OCI-LY7 (cell line): ENCODE measurements around the gene GNLY. TPM values are rescaled to one million over a fixed set of nuclear protein-coding genes. Genes with fewer than 3 reads are reported as not detected.

Source experiments
- BruUV-seq: library from RNA; stranded (reverse); fragments of 400-500 nt; replicated peaks from 2 replicates; lab custom pipeline; 2021; lab: Mats Ljungman, UMichigan
- CTCF ChIA-PET: fragments of 300-600 bp; sonication (Branson Sonifier 250); formaldehyde crosslinking; loops from one replicate; lab custom pipeline; 2022; ENCODE audit warnings: antibody characterized with exemption; ENCODE audit not compliant: unreplicated experiment; lab: Charles Lee
- POLR2A ChIA-PET: fragments of 300-600 bp; sonication (Branson Sonifier 250); formaldehyde crosslinking; loops from one replicate; lab custom pipeline; 2022; ENCODE audit warnings: antibody characterized with exemption; lab: Charles Lee
- DNase-seq: peaks from one replicate; pipeline ENCODE4 v3.0.0-alpha.2; 2015; ENCODE audit warnings: low spot score
- H2AFZ ChIP-seq: fragments of 200-600 bp; sonication (generic), shearing (Covaris generic); 2 replicates; pipeline ENCODE4 v1.6.1; 2014; ENCODE audit warnings: mild to moderate bottlenecking, antibody characterized with exemption, low read length, moderate library complexity
- H3K27ac ChIP-seq: fragments of 200-600 bp; sonication (generic); 2 replicates; pipeline ENCODE4 v1.5.1; 2014; ENCODE audit warnings: mixed run types, low read depth, mild to moderate bottlenecking, moderate library complexity, low read length, inconsistent platforms; ENCODE audit not compliant: poor library complexity, severe bottlenecking
- H3K36me3 ChIP-seq: fragments of 200-600 bp; sonication (generic); 2 replicates; pipeline ENCODE4 v1.6.1; 2014; ENCODE audit warnings: mild to moderate bottlenecking, antibody characterized with exemption, low read length, moderate library complexity, mixed read lengths; ENCODE audit not compliant: insufficient read depth
- H3K4me1 ChIP-seq: fragments of 200-600 bp; sonication (generic); 2 replicates; pipeline ENCODE4 v1.5.1; 2014; ENCODE audit warnings: mild to moderate bottlenecking, low read length; ENCODE audit not compliant: insufficient read depth, poor library complexity, severe bottlenecking
- H3K4me2 ChIP-seq: fragments of 200-600 bp; sonication (generic); 2 replicates; pipeline ENCODE4 v1.6.1; 2014; ENCODE audit warnings: mild to moderate bottlenecking, low read length
- H3K4me3 ChIP-seq: fragments of 200-600 bp; sonication (generic); 2 replicates; pipeline ENCODE4 v1.5.1; 2014; ENCODE audit warnings: mild to moderate bottlenecking, low read depth, low read length; ENCODE audit not compliant: poor library complexity, severe bottlenecking
- H3K79me2 ChIP-seq: fragments of 200-600 bp; sonication (generic); 2 replicates; pipeline ENCODE4 v1.6.1; 2016; ENCODE audit warnings: low read depth, mild to moderate bottlenecking, low read length, moderate library complexity, mixed read lengths; ENCODE audit not compliant: insufficient read depth
- H3K9me2 ChIP-seq: fragments of 200-600 bp; sonication (generic); 2 replicates; pipeline ENCODE4 v1.6.1; 2016; ENCODE audit warnings: mild to moderate bottlenecking, low read length, mixed read lengths; ENCODE audit not compliant: insufficient read depth
- H3K9me3 ChIP-seq: fragments of 200-600 bp; sonication (generic); 2 replicates; pipeline ENCODE4 v1.6.1; 2014; ENCODE audit warnings: mild to moderate bottlenecking, mixed run types, low read length, mixed read lengths
- H4K20me1 ChIP-seq: fragments of 200-600 bp; sonication (generic); 2 replicates; pipeline ENCODE4 v1.6.1; 2014; ENCODE audit warnings: mild to moderate bottlenecking, antibody characterized with exemption, low read length, moderate library complexity, mixed read lengths; ENCODE audit not compliant: insufficient read depth
- CTCF ChIP-seq: fragments of 200-600 bp; sonication (generic); conservative IDR thresholded peaks from 2 replicates; pipeline ENCODE4 v1.5.1; 2014; ENCODE audit warnings: mild to moderate bottlenecking, antibody characterized with exemption, low read length, moderate library complexity, mixed read lengths
- EZH2phosphoT487 ChIP-seq: fragments of 200-600 bp; sonication (generic); IDR thresholded peaks from 2 replicates; pipeline ENCODE4 v1.6.1; 2018; ENCODE audit warnings: low read depth, borderline replicate concordance, mild to moderate bottlenecking, mixed run types, antibody characterized with exemption, low read length, moderate library complexity, mixed read lengths
- intact Hi-C: fragments of 100-400 bp; cut with micrococcal nuclease; formaldehyde crosslinking; loops from one replicate; pipeline ENCODE4 v1.10.0; 2022; ENCODE audit not compliant: unreplicated experiment
- total RNA-seq, 2 experiments: library from RNA; depleted of rRNA in 1 of 2; stranded (reverse); fragments of >200 nt in 1 of 2; shearing (Covaris generic) in 1 of 2; gene quantifications; 2 replicates each; pipeline ENCODE4 v1.2.3, GENCODE V29; 2014 to 2022

Gene GNLY
- total RNA-seq, 2 experiments from 2014 or later = not detected

GRCh38 chr2:85711578-85712060 is 17.5 kb downstream of the GNLY start:
- no peak overlapping the region for H3K4me2 ChIP-seq
- ChIA-PET POLR2A (no interaction called here), CTCF (no interaction called here)
- H4K20me1 ChIP-seq = no peaks in the 10 kb centered on the region
- BruUV-seq = no TSS peak
- H3K36me3 ChIP-seq = no peaks in the 10 kb centered on the region
- no peaks in the 10 kb centered on the region for H3K9me2 ChIP-seq
- no peak overlapping the region for H2AFZ ChIP-seq
- H3K27ac ChIP-seq = no peak overlapping the region
- H3K79me2 ChIP-seq = no peaks in the 10 kb centered on the region
- no peaks in the 10 kb centered on the region for H3K9me3 ChIP-seq
- no peak overlapping the region for H3K4me3 ChIP-seq
- H3K4me1 ChIP-seq = no peaks in the 10 kb centered on the region
- no peak for DNase-seq
- TF ChIP-seq EZH2phosphoT487 (no peak), CTCF (no peak)
- intact Hi-C loops = no loop called here

GRCh38 chr2:85712336-85712735 is 18.2 kb downstream of the GNLY start:
- no peak overlapping the region for H3K4me2 ChIP-seq
- BruUV-seq = no TSS peak

More at GRCh38 chr2:85712336-85712735, 18.2 kb downstream of the GNLY start:
- Histone ChIP-seq H3K79me2 (no peaks in the 10 kb centered on the region), H2AFZ (no peak overlapping the region), H4K20me1 (no peaks in the 10 kb centered on the region), H3K9me2 (no peaks in the 10 kb centered on the region), H3K4me1 (no peaks in the 10 kb centered on the region), H3K9me3 (no peaks in the 10 kb centered on the region), H3K4me3 (no peak overlapping the region), H3K27ac (no peak overlapping the region), H3K36me3 (no peaks in the 10 kb centered on the region)
- CTCF ChIA-PET = no interaction called here
- no peak for TF ChIP-seq EZH2phosphoT487
- TF ChIP-seq CTCF = no peak
- no peak for DNase-seq
- intact Hi-C loops = no loop called here
- POLR2A ChIA-PET = interaction anchor here (0.5 kb wide), 1 partner anchor 168 kb away, joined by 3 read pairs; no protein-coding TSS in a partner anchor
